Endodermal cell (in vitro differentiated cells): Measurements from ENCODE around the gene C3orf18. TPM values are rescaled to one million over a fixed set of nuclear protein-coding genes. Genes with fewer than 3 reads are reported as not detected.

Experiments
- DNase-seq: peaks from one replicate; pipeline ENCODE4 v3.0.0-alpha.2; 2017
- H3K27ac ChIP-seq: 2 replicates; pipeline ENCODE4 v1.5.1; 2013; ENCODE audit warnings: mild to moderate bottlenecking, low read depth, low read length, moderate library complexity
- H3K27me3 ChIP-seq: 2 replicates; pipeline ENCODE4 v1.6.1; 2013; ENCODE audit warnings: mild to moderate bottlenecking, low read length, moderate library complexity; ENCODE audit not compliant: insufficient read depth, control insufficient read depth, poor library complexity, severe bottlenecking
- H3K36me3 ChIP-seq: 2 replicates; pipeline ENCODE4 v1.7.0; 2013; ENCODE audit warnings: mild to moderate bottlenecking, low read length, moderate library complexity; ENCODE audit not compliant: control insufficient read depth, insufficient read depth
- H3K4me1 ChIP-seq: one replicate; pipeline ENCODE4 v1.7.0; 2013; ENCODE audit warnings: low read length; ENCODE audit not compliant: control insufficient read depth, insufficient read depth
- H3K4me3 ChIP-seq: 2 replicates; pipeline ENCODE4 v1.5.1; 2013; ENCODE audit warnings: mild to moderate bottlenecking, low read length, moderate library complexity
- H3K9ac ChIP-seq: 2 replicates; pipeline ENCODE4 v1.6.1; 2013; ENCODE audit warnings: mild to moderate bottlenecking, low read length, moderate library complexity; ENCODE audit not compliant: poor library complexity, severe bottlenecking; ENCODE audit errors: extremely low read depth
- H3K9me3 ChIP-seq: 2 replicates; pipeline ENCODE4 v1.6.1; 2013; ENCODE audit warnings: mild to moderate bottlenecking, low read length, moderate library complexity; ENCODE audit not compliant: control insufficient read depth
- H3K27ac Mint-ChIP-seq: 2 replicates; pipeline ENCODE4 v1.8.0; 2020; ENCODE audit warnings: mixed read lengths
- H3K27me3 Mint-ChIP-seq: 2 replicates; pipeline ENCODE4 v1.8.0; 2021; ENCODE audit warnings: mild to moderate bottlenecking, mixed read lengths; ENCODE audit not compliant: insufficient read depth
- H3K36me3 Mint-ChIP-seq: 2 replicates; pipeline ENCODE4 v1.8.0; 2020; ENCODE audit warnings: low read depth, mixed read lengths
- H3K4me1 Mint-ChIP-seq: 2 replicates; pipeline ENCODE4 v1.8.0; 2020; ENCODE audit warnings: mixed read lengths
- H3K4me3 Mint-ChIP-seq: 2 replicates; pipeline ENCODE4 v1.8.0; 2020; ENCODE audit warnings: mild to moderate bottlenecking, moderate library complexity, mixed read lengths
- H3K9me3 Mint-ChIP-seq: 2 replicates; pipeline ENCODE4 v1.8.0; 2020; ENCODE audit warnings: mild to moderate bottlenecking, mixed read lengths
- CTCF ChIP-seq: fragments of 200-600 bp; sonication (generic); conservative IDR thresholded peaks from 2 replicates; pipeline ENCODE4 v1.5.0; 2021; ENCODE audit warnings: antibody characterized with exemption, mild to moderate bottlenecking
- WGBS, 2 experiments: methylation state at CpG; one replicate each; pipeline versions ENCODE4 v1.1.5 to v1.1.7; 2013; ENCODE audit warnings: missing lambda C conversion rate in 2 of 2, mixed read lengths in 1 of 2; ENCODE audit not compliant: insufficient coverage in 1 of 2, insufficient read length in 1 of 2; 5-methylcytosine and 5-hydroxymethylcytosine counted together
- total RNA-seq, 2 donors: library from RNA; stranded (reverse); fragmentation: NEBNext Ultra II Directional in 1 of 2; extraction: Animal tissue kit (Norgen Biotek cat#: 25700) in 1 of 2; gene quantifications; 2 replicates in 1 of 2; 3 replicates in 1 of 2; pipeline ENCODE4 v1.2.1, GENCODE V29; 2021

C3orf18 gene
- total RNA-seq, 2 donors from 2014 or later: 14.4 to 16.9 TPM

DNA sequence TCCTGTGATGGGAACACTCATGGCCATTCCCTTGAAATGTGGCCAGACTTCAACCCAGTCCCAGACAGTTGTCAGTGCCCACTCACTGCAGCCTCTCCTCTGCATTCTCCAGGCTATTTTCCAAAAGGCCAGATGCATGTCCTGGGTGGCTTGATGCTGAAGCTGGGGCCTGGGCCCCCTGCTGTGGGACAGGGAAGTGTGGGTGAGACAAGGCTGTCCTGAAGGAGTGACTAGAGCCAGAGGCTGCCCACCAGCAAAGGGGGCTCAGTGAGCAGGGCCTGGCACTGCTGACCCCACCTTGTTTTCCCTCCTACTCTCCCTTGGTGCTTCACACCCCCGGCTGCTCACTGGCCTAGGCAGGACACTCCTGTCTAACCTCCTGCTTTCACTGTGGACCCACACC, 32.2 kb upstream of the C3orf18 start:
- TF ChIP-seq CTCF: no peak
- Histone ChIP-seq H3K4me3 (no peak overlapping the region), H3K27ac (no peak overlapping the region), H3K4me1 (no peaks in the 10 kb centered on the region), H3K9me3 (no peaks in the 10 kb centered on the region), H3K9ac (no peak overlapping the region), H3K27me3 (no peaks in the 10 kb centered on the region), H3K36me3 (no peaks in the 10 kb centered on the region)
- Mint-ChIP-seq H3K27me3 (no peaks in the 10 kb centered on the region), H3K9me3 (no peaks in the 10 kb centered on the region), H3K4me1 (no peaks in the 10 kb centered on the region), H3K27ac (no peak overlapping the region), H3K4me3 (no peak overlapping the region), H3K36me3 (no peaks in the 10 kb centered on the region)
- no peak for DNase-seq
- 85 to 88% methylated on average over 1 of the region's 1 CpG for WGBS, 2 experiments

DNA sequence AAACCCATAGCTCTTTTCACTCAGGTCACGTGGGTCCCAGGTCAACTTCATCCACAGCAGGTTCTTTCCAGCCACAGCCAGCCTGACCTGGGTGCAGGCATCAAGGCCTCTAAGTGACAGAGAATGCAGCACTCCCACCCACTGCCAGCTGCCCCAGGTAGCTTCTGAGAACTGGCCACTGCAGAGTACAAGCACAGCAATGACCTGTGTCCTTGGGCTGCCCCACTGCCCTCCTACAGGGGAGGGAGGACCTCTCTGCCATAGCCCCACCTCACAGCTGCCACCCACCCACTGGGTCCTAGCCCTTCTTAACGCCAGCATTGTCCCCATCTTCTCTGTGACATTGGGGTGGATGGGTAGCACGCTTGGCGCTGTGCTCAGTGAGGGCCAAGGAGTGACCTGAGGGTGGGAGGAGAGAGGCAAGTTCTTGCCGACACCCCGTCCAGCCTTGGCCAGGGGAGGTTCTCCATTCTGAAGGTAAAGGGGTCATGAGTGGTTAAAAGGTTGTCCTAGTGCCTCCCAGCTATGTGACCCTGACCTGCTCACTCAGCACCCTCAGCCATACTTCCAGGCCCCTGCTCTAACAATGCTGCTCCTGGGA, 31.7 kb upstream of the C3orf18 start:
- no peak overlapping the region for H3K9ac ChIP-seq
- H3K4me3 ChIP-seq: no peak overlapping the region
- TF ChIP-seq CTCF: no peak
- H3K27me3 ChIP-seq: no peaks in the 10 kb centered on the region
- H3K4me1 ChIP-seq: no peaks in the 10 kb centered on the region
- H3K9me3 ChIP-seq: no peaks in the 10 kb centered on the region
- Mint-ChIP-seq H3K9me3 (no peaks in the 10 kb centered on the region), H3K4me3 (no peak overlapping the region), H3K4me1 (no peaks in the 10 kb centered on the region), H3K27ac (no peak overlapping the region), H3K27me3 (no peaks in the 10 kb centered on the region), H3K36me3 (no peaks in the 10 kb centered on the region)
- DNase-seq: no peak
- H3K36me3 ChIP-seq: no peaks in the 10 kb centered on the region
- H3K27ac ChIP-seq: no peak overlapping the region
- 80 to 96% methylated on average over 3 to 6 of the region's 6 CpGs for WGBS, 2 experiments

GRCh38 chr3:50594253-50594785, 26.8 kb upstream of the C3orf18 start:
- Mint-ChIP-seq H3K27ac (no peak overlapping the region), H3K4me1 (no peaks in the 10 kb centered on the region), H3K9me3 (no peaks in the 10 kb centered on the region), H3K27me3 (no peaks in the 10 kb centered on the region), H3K36me3 (no peaks in the 10 kb centered on the region), H3K4me3 (no peak overlapping the region)
- TF ChIP-seq CTCF: no peak
- H3K9me3 ChIP-seq: no peaks in the 10 kb centered on the region
- no peak overlapping the region for H3K27ac ChIP-seq
- H3K4me1 ChIP-seq: no peaks in the 10 kb centered on the region
- 55 to 75% methylated on average over 1 to 2 of the region's 2 CpGs for WGBS, 2 experiments
- no peaks in the 10 kb centered on the region for H3K27me3 ChIP-seq
- no peak overlapping the region for H3K4me3 ChIP-seq
- no peaks in the 10 kb centered on the region for H3K36me3 ChIP-seq
- no peak overlapping the region for H3K9ac ChIP-seq
- DNase-seq: no peak
